Bone marrow (tissue), 2 donors: ENCODE measurements around the gene IL10RA.

Source experiments
- DNase-seq, 2 donors: peaks; one replicate each; lab custom pipeline; 2025; lab: John Stamatoyannopoulos, UW

IL10RA gene

DNA sequence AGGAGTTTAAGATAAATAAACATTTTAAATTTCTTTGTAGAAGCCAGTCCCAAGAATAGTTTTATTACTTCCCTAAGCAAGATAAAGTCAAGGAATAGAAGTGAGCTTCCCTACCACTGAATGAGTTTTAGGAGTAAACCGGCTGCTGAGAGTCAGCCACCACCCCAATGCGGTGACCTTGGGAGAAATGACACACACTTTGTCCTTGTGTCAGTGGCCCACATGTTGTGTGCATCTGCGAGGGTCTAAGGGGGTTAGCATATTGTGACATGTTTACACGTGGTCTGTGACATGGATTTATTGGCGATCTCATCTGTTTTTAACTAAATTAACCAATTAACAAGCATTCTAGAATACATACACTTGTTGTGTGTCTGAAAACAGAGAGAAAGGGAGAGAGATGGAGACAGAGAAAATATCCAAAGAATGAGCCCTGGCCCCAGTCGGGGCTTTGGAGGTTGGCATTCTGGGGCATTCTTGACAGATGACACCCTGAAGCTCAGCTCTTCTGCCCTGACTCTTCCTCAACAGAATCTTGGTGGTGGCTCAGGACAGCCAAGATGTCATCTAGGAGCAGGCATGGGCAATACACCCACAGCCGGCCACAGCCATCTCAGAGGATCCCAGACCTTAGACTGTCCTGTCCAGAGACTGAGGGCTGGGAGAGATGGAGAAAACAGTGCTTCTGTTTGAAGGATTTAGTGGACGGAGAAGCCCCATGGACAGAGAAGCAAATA lies 60.9 kb downstream of the IL10RA start:
- DNase-seq: no peak

DNA sequence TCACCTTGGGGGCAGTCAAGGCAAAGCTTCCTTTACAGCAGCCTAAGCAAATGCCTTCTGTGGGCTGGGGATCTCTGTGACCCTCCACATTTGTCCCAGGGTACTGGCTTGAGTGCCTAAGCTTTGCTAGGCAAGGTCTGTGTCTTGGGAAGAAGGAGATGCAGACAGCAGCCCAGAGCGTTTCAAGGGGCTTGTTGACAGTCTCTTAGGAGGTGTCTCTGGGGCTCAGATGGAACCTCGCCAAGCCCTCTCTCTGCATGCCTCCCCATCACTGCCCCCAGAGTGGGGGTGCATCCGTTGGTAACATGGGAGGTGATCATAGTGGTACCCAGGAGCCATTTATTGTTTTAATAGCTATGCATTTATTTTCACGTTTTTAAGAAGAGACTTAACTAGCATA lies 61.6 kb downstream of the IL10RA start:
- DNase-seq: no peak

- DNase-seq: no peak
These were observed 62.5 kb downstream of the IL10RA start for GRCh38 chr11:118048472-118049370.

- DNase-seq: no peak
These were observed 63.6 kb downstream of the IL10RA start for GRCh38 chr11:118049771-118050170.

DNA sequence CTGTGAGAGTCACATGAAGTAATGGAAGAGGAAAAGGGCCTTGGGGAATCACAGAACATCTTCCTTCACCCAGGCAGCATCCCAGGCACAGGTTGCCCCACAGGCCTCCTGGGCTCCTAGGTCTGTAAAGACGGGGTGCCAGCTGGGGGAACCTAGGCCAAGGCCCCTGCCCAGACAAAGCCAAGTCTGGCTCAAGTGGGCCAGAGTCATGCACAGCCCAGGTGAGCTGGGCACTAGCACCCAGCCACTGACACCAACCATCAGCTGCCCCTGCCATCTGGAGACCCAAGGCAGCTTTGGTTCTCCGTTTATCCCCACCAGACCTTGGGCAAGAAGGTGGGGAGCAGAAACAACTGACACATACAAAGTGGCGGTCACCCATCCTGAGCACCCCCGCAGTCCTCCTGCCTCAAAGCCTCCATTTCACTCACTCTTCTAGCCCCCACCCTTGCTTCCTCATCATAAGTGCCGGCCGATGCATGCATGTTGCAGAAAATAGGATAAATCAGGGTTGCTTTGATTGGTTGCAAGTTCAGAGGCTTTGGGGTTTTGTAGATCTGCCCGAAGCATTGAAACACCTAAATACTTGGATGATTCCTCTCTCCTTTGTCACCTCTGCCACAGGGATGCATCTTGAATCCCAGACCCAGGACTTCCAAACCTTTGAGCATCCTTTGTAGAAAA lies 64.2 kb downstream of the IL10RA start:
- DNase-seq: no peak
